H9 (cell line): ENCODE data around the gene MBIP. TPM values are rescaled to one million over a fixed set of nuclear protein-coding genes. Genes with fewer than 3 reads are reported as not detected.

Experiments used
- DNase-seq: peaks from one replicate; pipeline ENCODE4 v3.0.0-alpha.2; 2017
- H2AFZ ChIP-seq: one replicate; pipeline ENCODE4 v1.6.1; 2013; ENCODE audit warnings: mild to moderate bottlenecking, low read length, control low read depth, moderate library complexity
- H2AK5ac ChIP-seq: 2 replicates; pipeline ENCODE4 v1.6.1; 2013; ENCODE audit warnings: low read length, control low read depth, mixed read lengths; ENCODE audit not compliant: insufficient read length
- H2BK120ac ChIP-seq: one replicate; pipeline ENCODE4 v1.6.1; 2013; ENCODE audit warnings: low read depth, mild to moderate bottlenecking, low read length, control low read depth, inconsistent platforms; ENCODE audit not compliant: poor library complexity, severe bottlenecking
- H2BK12ac ChIP-seq: 2 replicates; pipeline ENCODE4 v1.6.1; 2013; ENCODE audit warnings: low read length, control low read depth, mixed read lengths, low read depth; ENCODE audit not compliant: insufficient read length
- H2BK15ac ChIP-seq: 2 replicates; pipeline ENCODE4 v1.6.1; 2013; ENCODE audit warnings: low read depth, low read length, control low read depth
- H2BK20ac ChIP-seq: one replicate; pipeline ENCODE4 v1.6.1; 2013; ENCODE audit warnings: low read depth, mild to moderate bottlenecking, low read length, control low read depth, inconsistent platforms; ENCODE audit not compliant: poor library complexity, severe bottlenecking
- H2BK5ac ChIP-seq: 2 replicates; pipeline ENCODE4 v1.6.1; 2013; ENCODE audit warnings: low read length, control low read depth, mixed read lengths; ENCODE audit not compliant: insufficient read length
- H3K14ac ChIP-seq: 2 replicates; pipeline ENCODE4 v1.6.1; 2013; ENCODE audit warnings: low read length, control low read depth; ENCODE audit not compliant: insufficient read depth
- H3K18ac ChIP-seq: 2 replicates; pipeline ENCODE4 v1.6.1; 2013; ENCODE audit warnings: low read depth, mild to moderate bottlenecking, mixed read lengths, low read length, control low read depth; ENCODE audit not compliant: insufficient read length
- H3K23ac ChIP-seq: 2 replicates; pipeline ENCODE4 v1.6.1; 2013; ENCODE audit warnings: low read length, control low read depth, mixed read lengths, low read depth; ENCODE audit not compliant: insufficient read length
- H3K23me2 ChIP-seq: 2 replicates; pipeline ENCODE4 v1.6.1; 2013; ENCODE audit warnings: low read depth, mild to moderate bottlenecking, mixed read lengths, low read length, control low read depth; ENCODE audit not compliant: insufficient read length, poor library complexity, severe bottlenecking
- H3K27ac ChIP-seq: 2 replicates; pipeline ENCODE4 v1.5.1; 2013; ENCODE audit warnings: low read length, control low read depth, mixed read lengths, low read depth; ENCODE audit not compliant: insufficient read length
- H3K27me3 ChIP-seq: 2 replicates; pipeline ENCODE4 v1.6.1; 2013; ENCODE audit warnings: low read length, control low read depth, inconsistent platforms; ENCODE audit not compliant: insufficient read depth
- H3K4ac ChIP-seq: 2 replicates; pipeline ENCODE4 v1.6.1; 2013; ENCODE audit warnings: low read depth, mild to moderate bottlenecking, control low read depth, inconsistent platforms, low read length, moderate library complexity
- H3K4me1 ChIP-seq: 2 replicates; pipeline ENCODE4 v1.6.1; 2013; ENCODE audit warnings: low read length, control low read depth, inconsistent platforms; ENCODE audit not compliant: insufficient read depth
- H3K4me2 ChIP-seq: 2 replicates; pipeline ENCODE4 v1.6.1; 2013; ENCODE audit warnings: low read length, control low read depth, mixed read lengths; ENCODE audit not compliant: insufficient read length, insufficient read depth
- H3K56ac ChIP-seq: 2 replicates; pipeline ENCODE4 v1.6.1; 2013; ENCODE audit warnings: low read depth, mild to moderate bottlenecking, mixed read lengths, low read length, control low read depth; ENCODE audit not compliant: insufficient read length
- H3K79me1 ChIP-seq: 2 replicates; pipeline ENCODE4 v1.6.1; 2013; ENCODE audit warnings: low read depth, mild to moderate bottlenecking, moderate library complexity, low read length, control low read depth, inconsistent platforms; ENCODE audit not compliant: insufficient read depth, poor library complexity, severe bottlenecking
- H3K79me2 ChIP-seq: 2 replicates; pipeline ENCODE4 v1.6.1; 2013; ENCODE audit warnings: low read length, control low read depth, inconsistent platforms; ENCODE audit not compliant: insufficient read depth
- H3K9ac ChIP-seq: 2 replicates; pipeline ENCODE4 v1.6.1; 2013; ENCODE audit warnings: low read length, control low read depth, mixed read lengths; ENCODE audit not compliant: insufficient read length; ENCODE audit errors: extremely low read depth
- H3K9me3 ChIP-seq: one replicate; pipeline ENCODE4 v1.6.1; 2013; ENCODE audit warnings: low read depth, low read length, inconsistent platforms; ENCODE audit not compliant: control insufficient read depth
- H3T11ph ChIP-seq: one replicate; pipeline ENCODE4 v1.6.1; 2013; ENCODE audit warnings: mild to moderate bottlenecking, low read length, control low read depth, inconsistent platforms
- H4K20me1 ChIP-seq: one replicate; pipeline ENCODE4 v1.6.1; 2013; ENCODE audit not compliant: control insufficient read depth, insufficient read length, insufficient read depth
- H4K5ac ChIP-seq: 2 replicates; pipeline ENCODE4 v1.6.1; 2013; ENCODE audit warnings: low read depth, mild to moderate bottlenecking, mixed read lengths, low read length, control low read depth; ENCODE audit not compliant: insufficient read length
- H4K8ac ChIP-seq: replicated peaks from 2 replicates; pipeline ENCODE4 v1.6.1; 2013; ENCODE audit warnings: low read length, control low read depth, mixed read lengths, low read depth; ENCODE audit not compliant: insufficient read length
- H4K91ac ChIP-seq: 2 replicates; pipeline ENCODE4 v1.6.1; 2013; ENCODE audit warnings: low read depth, mild to moderate bottlenecking, moderate library complexity, mixed read lengths, low read length, control low read depth; ENCODE audit not compliant: insufficient read length
- H3K27ac Mint-ChIP-seq, 3 experiments: 2 replicates in 2 of 3; 3 replicates in 1 of 3; pipeline ENCODE4 v1.8.0; 2020 to 2021; ENCODE audit warnings: mixed read lengths in 3 of 3, mild to moderate bottlenecking in 1 of 3, moderate library complexity in 1 of 3
- H3K27me3 Mint-ChIP-seq: 2 replicates; pipeline ENCODE4 v1.8.0; 2021; ENCODE audit warnings: low read depth, mild to moderate bottlenecking, moderate library complexity, mixed read lengths
- H3K36me3 Mint-ChIP-seq, 3 experiments: 2 replicates in 2 of 3; 3 replicates in 1 of 3; pipeline ENCODE4 v1.8.0; 2020 to 2021; ENCODE audit warnings: low read depth in 3 of 3, mixed read lengths in 3 of 3; ENCODE audit not compliant: insufficient read depth in 1 of 3
- H3K4me1 Mint-ChIP-seq, 2 experiments: 2 replicates each; pipeline ENCODE4 v1.8.0; 2020; ENCODE audit warnings: mixed read lengths in 2 of 2
- H3K4me3 Mint-ChIP-seq, 2 experiments: 2 replicates in 1 of 2; 3 replicates in 1 of 2; pipeline ENCODE4 v1.8.0; 2020 to 2021; ENCODE audit warnings: mild to moderate bottlenecking in 2 of 2, mixed read lengths in 2 of 2, moderate library complexity in 1 of 2
- H3K9me3 Mint-ChIP-seq, 2 experiments: 2 replicates in 1 of 2; 3 replicates in 1 of 2; pipeline ENCODE4 v1.8.0; 2020; ENCODE audit warnings: mild to moderate bottlenecking in 2 of 2, mixed read lengths in 2 of 2, moderate library complexity in 1 of 2
- CTCF ChIP-seq: fragments of 200-600 bp; sonication (generic); conservative IDR thresholded peaks from 3 replicates; pipeline ENCODE4 v1.8.0; 2021; ENCODE audit warnings: antibody characterized with exemption, mild to moderate bottlenecking
- WGBS: extraction: QIAGEN DNeasy Blood & Tissue Kit; methylation state at CpG from one replicate; pipeline ENCODE4 v1.1.7; 2013; ENCODE audit warnings: missing lambda C conversion rate, low lambda C conversion rate, mixed read lengths; ENCODE audit not compliant: insufficient read length; ENCODE audit errors: extremely low coverage; 5-methylcytosine and 5-hydroxymethylcytosine counted together
- total RNA-seq: library from RNA; stranded (reverse); gene quantifications from 2 replicates; pipeline ENCODE4 v1.2.1, GENCODE V29; 2021

MBIP gene
- total RNA-seq, 1 experiment from 2014 or later = 29.6 TPM

DNA sequence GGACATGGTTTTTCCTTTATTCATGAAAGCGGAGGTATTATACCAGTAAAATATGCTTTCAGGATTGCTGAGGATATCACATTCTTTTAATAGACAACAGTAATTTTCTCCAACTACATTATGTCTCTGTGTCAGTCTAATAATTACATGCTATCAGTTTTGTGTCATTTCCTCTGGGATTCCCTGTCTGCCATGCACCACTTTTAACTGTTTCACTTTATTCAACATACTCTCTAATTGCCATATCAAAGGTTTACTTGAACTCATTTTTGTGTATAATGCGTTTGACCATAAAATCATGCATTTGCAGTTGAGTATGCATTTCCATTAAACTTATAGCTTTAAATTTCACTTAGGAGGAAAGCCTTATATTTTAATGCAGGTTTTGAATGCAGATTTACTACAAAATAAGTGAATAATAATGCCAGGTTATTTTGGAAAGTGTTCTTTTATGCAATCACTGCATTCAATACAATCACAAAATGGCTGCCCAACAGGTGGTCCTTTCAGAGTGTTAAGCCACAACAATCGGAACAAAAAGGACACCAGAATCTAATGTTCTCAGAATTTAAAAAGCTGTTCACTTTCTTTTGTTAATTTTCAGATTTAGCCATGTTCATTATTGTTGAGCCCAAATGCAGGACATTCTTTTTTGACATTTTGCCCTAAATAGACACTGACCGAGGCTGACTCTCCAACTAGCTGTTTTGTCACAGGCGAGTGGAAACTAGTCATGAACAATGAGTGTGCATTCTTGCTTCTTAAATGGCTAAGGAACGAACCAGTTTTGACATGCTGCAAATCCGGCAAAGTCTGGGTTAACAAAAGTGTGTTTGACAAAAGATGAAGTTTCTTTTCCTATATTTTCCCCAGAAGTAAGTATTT is 40.9 kb downstream of the MBIP start:
- no peak overlapping the region for H2AK5ac ChIP-seq
- peaks cover 7% of the 10 kb centered on the region for H3K4me1 ChIP-seq
- no peaks in the 10 kb centered on the region for H3K9me3 ChIP-seq
- no peaks in the 10 kb centered on the region for H3K23me2 ChIP-seq
- H3K4me1 Mint-ChIP-seq = peaks cover 60 to 62% of the 10 kb centered on the region in 2 experiments
- H3K18ac ChIP-seq = no peak overlapping the region
- no peak for DNase-seq
- no CpG with 5 or more reads among the region's 7 CpGs for WGBS
- no peaks in the 10 kb centered on the region for H3K27me3 ChIP-seq
- no peak overlapping the region for H3K23ac ChIP-seq
- no peaks in the 10 kb centered on the region for H3K27me3 Mint-ChIP-seq
- no peak overlapping the region for H2BK20ac ChIP-seq
- H3K9ac ChIP-seq = no peak overlapping the region
- H2BK120ac ChIP-seq = no peak overlapping the region
- TF ChIP-seq CTCF = no peak
- H3K4ac ChIP-seq = no peak overlapping the region
- no peaks in the 10 kb centered on the region for H4K20me1 ChIP-seq
- H3K4me3 Mint-ChIP-seq = peak overlapping the region; percentile 23 to 48; a peak in 3 of 5 replicates
- peak overlapping the region; percentile 91 to 94 (median 93) for H3K27ac Mint-ChIP-seq
- peak overlapping the region; percentile 48 for H3K27ac ChIP-seq
- H3T11ph ChIP-seq = peak overlapping the region; percentile 29
- no peaks in the 10 kb centered on the region for H3K79me2 ChIP-seq
- no peak overlapping the region for H4K5ac ChIP-seq
- H3K56ac ChIP-seq = no peak overlapping the region
- no peak overlapping the region for H3K14ac ChIP-seq
- H3K36me3 Mint-ChIP-seq = no peaks in the 10 kb centered on the region
- no peaks in the 10 kb centered on the region for H3K79me1 ChIP-seq
- no peak overlapping the region for H2BK12ac ChIP-seq
- H4K8ac ChIP-seq = no peak overlapping the region
- no peak overlapping the region for H2BK15ac ChIP-seq
- no peak overlapping the region for H2BK5ac ChIP-seq
- peak overlapping the region; percentile 35 for H3K4me2 ChIP-seq
- no peaks in the 10 kb centered on the region for H3K9me3 Mint-ChIP-seq
- no peak overlapping the region for H2AFZ ChIP-seq
- H4K91ac ChIP-seq = no peak overlapping the region
